Natural killer cell treated with Interleukin-12 subunit alpha and Interleukin-12 subunit beta and Interleukin-15 and Interleukin-18, amount 100 ng/mL, for 72 hours (primary cell): ENCODE data around the gene APH1B. TPM values are rescaled to one million over a fixed set of nuclear protein-coding genes. Genes with fewer than 3 reads are reported as not detected.
A peak's percentile ranks its signal among the peaks of the same experiment; 100 is the strongest.

ENCODE experiments used
- ATAC-seq, 2 donors: fragments of 150-1000 bp; cut with Tn5 transposase in 1 of 2; sonication (Bioruptor Pico), chemical (Tn5 transposase) in 1 of 2; 2 replicates each; pipeline ENCODE4 v1.10.0; 2021
- DNase-seq: peaks from one replicate; pipeline ENCODE4 v3.0.0; 2022; ENCODE audit warnings: low spot score
- H3K27ac Mint-ChIP-seq, 2 donors: 1 replicate in 1 of 2; 2 replicates in 1 of 2; pipeline ENCODE4 v1.8.0; 2022; ENCODE audit warnings: mixed read lengths in 2 of 2, mild to moderate bottlenecking in 1 of 2, moderate library complexity in 1 of 2
- H3K27me3 Mint-ChIP-seq, 2 donors: 1 replicate in 1 of 2; 2 replicates in 1 of 2; pipeline ENCODE4 v1.8.0; 2022; ENCODE audit warnings: mixed read lengths in 2 of 2
- H3K36me3 Mint-ChIP-seq: one replicate; pipeline ENCODE4 v1.8.0; 2022; ENCODE audit warnings: mixed read lengths
- H3K4me1 Mint-ChIP-seq, 2 donors: 1 replicate in 1 of 2; 2 replicates in 1 of 2; pipeline ENCODE4 v1.8.0; 2022; ENCODE audit warnings: low read depth in 2 of 2, mixed read lengths in 2 of 2, mild to moderate bottlenecking in 1 of 2
- H3K4me3 Mint-ChIP-seq: one replicate; pipeline ENCODE4 v1.8.0; 2022; ENCODE audit warnings: mixed read lengths
- H3K9me3 Mint-ChIP-seq: 2 replicates; pipeline ENCODE4 v1.8.0; 2022; ENCODE audit warnings: mixed read lengths
- total RNA-seq, 2 donors: library from RNA; stranded (reverse); gene quantifications; one replicate each; pipeline ENCODE4 v1.2.3, GENCODE V29; 2022

APH1B gene
- total RNA-seq, 2 donors from 2014 or later: 8.7 to 14.7 TPM

- ATAC-seq (no peak), DNase-seq (no peak)
- peaks cover 16% of the 10 kb centered on the region for H3K36me3 Mint-ChIP-seq
- no peaks in the 10 kb centered on the region for H3K27me3 Mint-ChIP-seq
- H3K27ac Mint-ChIP-seq: no peak overlapping the region
- no peaks in the 10 kb centered on the region for H3K9me3 Mint-ChIP-seq
- no peak overlapping the region for H3K4me3 Mint-ChIP-seq
- peaks cover 59 to 63% of the 10 kb centered on the region in 2 donors for H3K4me1 Mint-ChIP-seq
Measured at GRCh38 chr15:63241316-63241715, 36.1 kb upstream of the APH1B start.

GRCh38 chr15:63243101-63243500, 34.3 kb upstream of the APH1B start:
- ATAC-seq (no peak), DNase-seq (no peak)
- peaks cover 55 to 60% of the 10 kb centered on the region in 2 donors for H3K4me1 Mint-ChIP-seq
- H3K36me3 Mint-ChIP-seq: peaks cover 19% of the 10 kb centered on the region
- peak overlapping the region; percentile 69 to 80 for H3K27ac Mint-ChIP-seq
- H3K4me3 Mint-ChIP-seq: peak overlapping the region; percentile 10
- no peaks in the 10 kb centered on the region for H3K27me3 Mint-ChIP-seq
- no peaks in the 10 kb centered on the region for H3K9me3 Mint-ChIP-seq

GRCh38 chr15:63243776-63244175, 33.6 kb upstream of the APH1B start:
- Mint-ChIP-seq H3K4me1 (peaks cover 53 to 59% of the 10 kb centered on the region in 2 donors), H3K9me3 (no peaks in the 10 kb centered on the region), H3K27ac (peak overlapping the region; percentile 69 to 80), H3K36me3 (peaks cover 19% of the 10 kb centered on the region), H3K27me3 (no peaks in the 10 kb centered on the region), H3K4me3 (no peak overlapping the region)
- ATAC-seq (no peak), DNase-seq (no peak)

- Mint-ChIP-seq H3K4me3 (no peak overlapping the region), H3K9me3 (no peaks in the 10 kb centered on the region), H3K4me1 (peaks cover 54 to 59% of the 10 kb centered on the region in 2 donors), H3K27ac (peak overlapping the region; percentile 69 to 80), H3K27me3 (no peaks in the 10 kb centered on the region), H3K36me3 (peaks cover 21% of the 10 kb centered on the region)
- no peak for DNase-seq
- ATAC-seq: no peak
Measured at GRCh38 chr15:63244399-63244798, 33.0 kb upstream of the APH1B start.

GRCh38 chr15:63244976-63245645, 32.3 kb upstream of the APH1B start:
- Mint-ChIP-seq H3K27ac (peak overlapping the region; percentile 69 to 80), H3K4me3 (no peak overlapping the region), H3K27me3 (no peaks in the 10 kb centered on the region), H3K9me3 (no peaks in the 10 kb centered on the region), H3K4me1 (peaks cover 50 to 56% of the 10 kb centered on the region in 2 donors), H3K36me3 (peaks cover 24% of the 10 kb centered on the region)
- ATAC-seq (no peak), DNase-seq (no peak)

- Mint-ChIP-seq H3K9me3 (no peaks in the 10 kb centered on the region), H3K27me3 (no peaks in the 10 kb centered on the region), H3K4me3 (peak overlapping the region; percentile 27), H3K27ac (peak overlapping the region; percentile 80 to 91), H3K4me1 (peaks cover 58 to 68% of the 10 kb centered on the region in 2 donors), H3K36me3 (peaks cover 28% of the 10 kb centered on the region)
- no peak for DNase-seq
- ATAC-seq: peak; percentile 67 to 73
Measured at GRCh38 chr15:63246691-63247469, 30.5 kb upstream of the APH1B start.

GRCh38 chr15:63250312-63250965, 27.0 kb upstream of the APH1B start:
- H3K4me3 Mint-ChIP-seq: no peak overlapping the region
- no peak for DNase-seq
- peaks cover 44 to 56% of the 10 kb centered on the region in 2 donors for H3K4me1 Mint-ChIP-seq
- H3K9me3 Mint-ChIP-seq: no peaks in the 10 kb centered on the region
- H3K36me3 Mint-ChIP-seq: peaks cover 20% of the 10 kb centered on the region
- no peaks in the 10 kb centered on the region for H3K27me3 Mint-ChIP-seq
- peak overlapping the region; percentile 7 to 43 for H3K27ac Mint-ChIP-seq
- ATAC-seq: peak in 1 of 2 donors; percentile 48

- Mint-ChIP-seq H3K27ac (peak overlapping the region in 1 of 2 donors; percentile 47), H3K4me3 (no peak overlapping the region), H3K36me3 (peaks cover 14% of the 10 kb centered on the region), H3K27me3 (no peaks in the 10 kb centered on the region), H3K4me1 (peaks cover 37 to 57% of the 10 kb centered on the region in 2 donors), H3K9me3 (no peaks in the 10 kb centered on the region)
- no peak for DNase-seq
- no peak for ATAC-seq
Measured at GRCh38 chr15:63251701-63252100, 25.7 kb upstream of the APH1B start.

- DNase-seq (no peak), ATAC-seq (peak in 1 of 2 donors; percentile 62)
- peaks cover 9% of the 10 kb centered on the region for H3K36me3 Mint-ChIP-seq
- H3K4me3 Mint-ChIP-seq: no peak overlapping the region
- H3K4me1 Mint-ChIP-seq: peaks cover 31 to 51% of the 10 kb centered on the region in 2 donors
- H3K27me3 Mint-ChIP-seq: no peaks in the 10 kb centered on the region
- no peaks in the 10 kb centered on the region for H3K9me3 Mint-ChIP-seq
- peak overlapping the region in 1 of 2 donors; percentile 47 for H3K27ac Mint-ChIP-seq
Measured at GRCh38 chr15:63252292-63252691, 25.1 kb upstream of the APH1B start.

GRCh38 chr15:63254991-63255390, 22.4 kb upstream of the APH1B start:
- ATAC-seq (no peak), DNase-seq (no peak)
- peaks cover 16 to 42% of the 10 kb centered on the region in 2 donors for H3K4me1 Mint-ChIP-seq
- peak overlapping the region in 1 of 2 donors; percentile 88 for H3K27ac Mint-ChIP-seq
- no peaks in the 10 kb centered on the region for H3K27me3 Mint-ChIP-seq
- no peaks in the 10 kb centered on the region for H3K9me3 Mint-ChIP-seq
- no peak overlapping the region for H3K4me3 Mint-ChIP-seq
- H3K36me3 Mint-ChIP-seq: peaks cover 10% of the 10 kb centered on the region

GRCh38 chr15:63255489-63255990, 21.9 kb upstream of the APH1B start:
- Mint-ChIP-seq H3K9me3 (no peaks in the 10 kb centered on the region), H3K27ac (peak overlapping the region in 1 of 2 donors; percentile 19), H3K4me1 (peaks cover 16 to 38% of the 10 kb centered on the region in 2 donors), H3K4me3 (no peak overlapping the region), H3K36me3 (peaks cover 14% of the 10 kb centered on the region), H3K27me3 (no peaks in the 10 kb centered on the region)
- no peak for DNase-seq
- no peak for ATAC-seq

GRCh38 chr15:63256433-63257274, 20.8 kb upstream of the APH1B start:
- ATAC-seq: no peak
- Mint-ChIP-seq H3K4me1 (peaks cover 9 to 27% of the 10 kb centered on the region in 2 donors), H3K36me3 (peaks cover 21% of the 10 kb centered on the region), H3K27ac (peak overlapping the region in 1 of 2 donors; percentile 19), H3K27me3 (no peaks in the 10 kb centered on the region), H3K4me3 (no peak overlapping the region), H3K9me3 (no peaks in the 10 kb centered on the region)
- no peak for DNase-seq

GRCh38 chr15:63258658-63259057, 18.7 kb upstream of the APH1B start:
- peaks cover 0 to 20% of the 10 kb centered on the region in 2 donors for H3K4me1 Mint-ChIP-seq
- H3K9me3 Mint-ChIP-seq: no peaks in the 10 kb centered on the region
- H3K36me3 Mint-ChIP-seq: peaks cover 31% of the 10 kb centered on the region
- no peak overlapping the region for H3K4me3 Mint-ChIP-seq
- DNase-seq (no peak), ATAC-seq (peak; percentile 32 to 48)
- H3K27ac Mint-ChIP-seq: peak overlapping the region; percentile 26 to 68
- no peaks in the 10 kb centered on the region for H3K27me3 Mint-ChIP-seq
